Measurements from ENCODE around the gene NAA60.

DNA sequence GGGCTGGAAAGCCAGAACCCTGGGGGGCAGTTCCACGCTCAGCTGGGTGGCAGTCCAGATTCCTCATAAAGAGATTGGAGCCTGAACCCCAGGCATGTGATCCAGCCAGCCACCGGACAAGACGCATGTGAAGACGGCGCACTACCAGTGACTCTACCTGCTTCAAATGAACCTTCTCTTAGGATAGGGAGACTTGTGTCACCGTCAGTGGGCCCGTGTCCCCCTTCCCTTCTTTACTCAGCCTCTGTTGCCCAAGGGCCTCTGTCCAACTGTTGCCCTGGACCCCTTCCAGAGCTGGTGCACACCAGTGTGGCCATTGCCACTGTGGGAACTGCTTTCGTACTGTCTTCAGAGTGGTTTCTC, 75.5 kb downstream of the NAA60 start:
- TF ChIP-seq POLR2A (IDR thresholded peaks at IDR 0.05): no peak
- TF ChIP-seq, protein P1, sequence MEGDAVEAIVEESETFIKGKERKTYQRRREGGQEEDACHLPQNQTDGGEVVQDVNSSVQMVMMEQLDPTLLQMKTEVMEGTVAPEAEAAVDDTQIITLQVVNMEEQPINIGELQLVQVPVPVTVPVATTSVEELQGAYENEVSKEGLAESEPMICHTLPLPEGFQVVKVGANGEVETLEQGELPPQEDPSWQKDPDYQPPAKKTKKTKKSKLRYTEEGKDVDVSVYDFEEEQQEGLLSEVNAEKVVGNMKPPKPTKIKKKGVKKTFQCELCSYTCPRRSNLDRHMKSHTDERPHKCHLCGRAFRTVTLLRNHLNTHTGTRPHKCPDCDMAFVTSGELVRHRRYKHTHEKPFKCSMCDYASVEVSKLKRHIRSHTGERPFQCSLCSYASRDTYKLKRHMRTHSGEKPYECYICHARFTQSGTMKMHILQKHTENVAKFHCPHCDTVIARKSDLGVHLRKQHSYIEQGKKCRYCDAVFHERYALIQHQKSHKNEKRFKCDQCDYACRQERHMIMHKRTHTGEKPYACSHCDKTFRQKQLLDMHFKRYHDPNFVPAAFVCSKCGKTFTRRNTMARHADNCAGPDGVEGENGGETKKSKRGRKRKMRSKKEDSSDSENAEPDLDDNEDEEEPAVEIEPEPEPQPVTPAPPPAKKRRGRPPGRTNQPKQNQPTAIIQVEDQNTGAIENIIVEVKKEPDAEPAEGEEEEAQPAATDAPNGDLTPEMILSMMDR (IDR thresholded peaks at IDR 0.05): no peak

Data from vagina (tissue), 2 donors.